LNCaP clone FGC (cell line): ENCODE data around the gene TSPAN2.
A peak's percentile ranks its signal among the peaks of the same experiment; 100 is the strongest.

Experiments
- DNase-seq: peaks from one replicate; pipeline ENCODE4 v3.0.0-alpha.2; 2011; ENCODE audit warnings: low read depth
- H3K4me3 ChIP-seq: 2 replicates; pipeline ENCODE4 v1.5.1; 2011; ENCODE audit warnings: mild to moderate bottlenecking, low read depth, low read length, control low read depth
- CTCF ChIP-seq: IDR thresholded peaks from 2 replicates; pipeline ENCODE4 v1.5.1; 2012; ENCODE audit warnings: mild to moderate bottlenecking; ENCODE audit not compliant: control insufficient read depth, insufficient read depth; ENCODE audit errors: extremely low read depth

TSPAN2 gene

GRCh38 chr1:115060501-115060900 lies 28.8 kb downstream of the TSPAN2 start:
- H3K4me3 ChIP-seq: no peak overlapping the region
- no peak for TF ChIP-seq CTCF
- DNase-seq: no peak

- TF ChIP-seq CTCF: no peak
- DNase-seq: no peak
- H3K4me3 ChIP-seq: no peak overlapping the region
These were observed 30.0 kb downstream of the TSPAN2 start for GRCh38 chr1:115059316-115059715.

GRCh38 chr1:115057661-115058254 lies 31.5 kb downstream of the TSPAN2 start:
- peak; percentile 10 for DNase-seq
- TF ChIP-seq CTCF: no peak
- H3K4me3 ChIP-seq: no peak overlapping the region

DNA sequence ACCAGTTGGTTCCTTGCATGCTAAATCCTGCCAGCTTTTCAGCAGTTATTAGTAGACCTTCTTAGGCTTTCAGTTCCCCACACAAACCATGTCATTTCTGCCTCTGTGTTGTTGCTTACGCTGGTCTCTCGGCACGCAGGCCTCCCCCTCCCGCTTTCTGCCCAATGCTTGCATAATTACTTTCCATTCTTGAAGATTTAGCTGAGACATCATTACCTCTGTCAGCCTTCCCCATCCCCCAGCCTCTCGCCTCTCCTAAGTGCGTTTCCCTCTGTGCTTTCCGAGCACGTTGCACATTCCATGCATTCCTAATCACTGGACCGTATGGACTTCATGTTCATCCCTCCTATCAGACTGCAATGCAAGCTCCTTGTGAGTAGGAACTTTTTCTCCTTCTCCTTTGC lies 32.9 kb downstream of the TSPAN2 start:
- TF ChIP-seq CTCF: no peak
- no peak for DNase-seq
- no peak overlapping the region for H3K4me3 ChIP-seq

DNA sequence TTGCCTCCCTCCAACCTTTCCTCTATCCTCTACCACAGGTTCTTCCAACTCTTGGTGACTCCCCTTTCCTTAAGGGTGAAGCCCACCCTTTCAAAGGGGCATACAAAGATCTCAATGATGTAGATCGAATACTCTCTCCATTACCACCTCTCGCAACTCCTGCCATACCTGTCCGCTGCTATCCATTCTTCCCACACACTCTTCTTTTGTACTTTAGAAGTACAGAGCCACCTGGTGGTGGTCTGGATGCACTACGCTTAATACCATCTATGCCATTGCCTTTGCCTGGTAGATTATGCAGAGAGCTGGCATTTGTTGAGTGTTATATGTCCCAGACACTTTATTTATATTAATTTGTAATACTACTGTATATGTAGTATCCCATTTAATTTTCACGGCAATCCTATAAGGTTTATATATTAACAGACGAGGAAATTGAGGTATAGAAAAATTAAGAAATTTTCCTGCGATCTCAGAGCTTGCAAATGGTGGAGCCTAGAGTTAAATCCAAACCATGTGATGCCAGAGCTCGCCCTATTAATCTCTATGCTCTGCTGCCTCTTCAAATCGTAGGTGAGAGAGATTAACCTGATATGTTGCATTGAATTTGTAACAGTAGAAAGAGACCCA lies 36.7 kb downstream of the TSPAN2 start:
- H3K4me3 ChIP-seq: no peak overlapping the region
- DNase-seq: peak; percentile 38
- peak; percentile 89 for TF ChIP-seq CTCF

GRCh38 chr1:115051850-115052249 lies 37.5 kb downstream of the TSPAN2 start:
- H3K4me3 ChIP-seq: no peak overlapping the region
- no peak for DNase-seq
- no peak for TF ChIP-seq CTCF

DNA sequence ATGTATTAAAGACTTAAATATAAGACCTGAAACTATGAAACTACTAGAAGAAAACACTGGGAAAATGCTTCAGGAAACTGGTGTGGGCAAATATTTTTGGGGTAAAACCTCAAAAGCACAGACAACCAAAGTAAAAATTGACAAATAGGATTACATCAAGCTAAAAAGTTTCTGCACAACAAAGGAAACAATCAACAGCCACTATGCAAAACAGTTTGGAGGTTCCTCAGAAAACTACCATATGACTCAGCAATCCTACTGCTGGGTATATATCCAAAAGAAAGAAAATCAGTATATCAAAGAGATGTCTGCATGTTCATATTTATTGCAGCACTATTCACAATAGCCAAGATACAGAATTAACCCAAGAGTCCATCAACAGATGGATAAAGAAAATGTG lies 42.6 kb downstream of the TSPAN2 start:
- no peak for TF ChIP-seq CTCF
- H3K4me3 ChIP-seq: no peak overlapping the region
- DNase-seq: no peak
